Purkinje cell (primary cell): ENCODE results near the gene CALML5. TPM values are rescaled to one million over a fixed set of nuclear protein-coding genes. Genes with fewer than 3 reads are reported as not detected.

Experiments
- polyA plus RNA-seq: library from polyadenylated mRNA; unstranded; fragments of >200 nt; fragmentation: Nextera tagmentation; gene quantifications from 2 replicates; pipeline ENCODE4 v1.2.1, GENCODE V29; 2014

Gene CALML5
- not detected in 2 replicates for polyA plus RNA-seq

GRCh38 chr10:5499493-5500140 is at the start of gene CALML5:
Gene CALML5, minus strand, starts transcription at chr10:5499570. Its CDS starts 132 bp downstream, at chr10:5499438.

GRCh38 chr10:5524641-5525560 is 25.5 kb upstream of the CALML5 start, which contains the start of gene CALML3:
Gene CALML3, plus strand, starts transcription at chr10:5524961. Its CDS starts 125 bp downstream, at chr10:5525086.

Other genes starting within 250 kb of the CALML5 start
- not detected in 2 replicates for gene UCN3, start 134.6 kb downstream of the CALML5 start, polyA plus RNA-seq
- not detected in 2 replicates for gene TUBAL3, start 94.7 kb downstream of the CALML5 start, polyA plus RNA-seq
- 5.5 and 9.0 TPM in 2 replicates for gene NET1, start 87.0 kb downstream of the CALML5 start, polyA plus RNA-seq
- 0.08 and 0.17 TPM in 2 replicates for gene CALML3, start 25.4 kb upstream of the CALML5 start, polyA plus RNA-seq
- gene ASB13, start 167.0 kb upstream of the CALML5 start, polyA plus RNA-seq = 8.9 and 10.0 TPM in 2 replicates
- 15.6 and 18.1 TPM in 2 replicates for gene TASOR2, start 185.3 kb upstream of the CALML5 start, polyA plus RNA-seq